HepG2 (cell line): ENCODE results near the gene GAGE10. TPM values are rescaled to one million over a fixed set of nuclear protein-coding genes. Genes with fewer than 3 reads are reported as not detected.

ENCODE experiments used
- ATAC-seq: fragments of 200-7000 bp; cut with Tn5 transposase; 3 replicates; pipeline ENCODE4 v1.9.1; 2020; ENCODE audit warnings: mild to moderate bottlenecking, moderate library complexity
- BruUV-seq: library from RNA; stranded (reverse); fragments of 400-500 nt; replicated peaks from 2 replicates; lab custom pipeline; 2021; lab: Mats Ljungman, UMichigan
- CTCF ChIA-PET: fragments of 300-600 bp; formaldehyde crosslinking; extraction: SDS; loops from one replicate; lab custom pipeline; 2021; ENCODE audit warnings: low total read pairs, inconsistent platforms, low intra/inter-chr PET ratio; lab: Yijun Ruan, JAX
- POLR2A ChIA-PET: fragments of 350-600 bp; sonication (Branson Sonifier 250); formaldehyde crosslinking; loops from one replicate; lab custom pipeline; 2020; ENCODE audit warnings: antibody characterized with exemption, inconsistent platforms; lab: Yijun Ruan, JAX
- DNase-seq: peaks from one replicate; pipeline ENCODE4 v3.0.0-alpha.2; 2015; ENCODE audit warnings: low spot score
- FAIRE-seq: peaks from 3 replicates; lab custom pipeline; 2011; peaks lifted over from hg19 to GRCh38; lab: Jason Lieb, UNC
- H2AFZ ChIP-seq: one replicate; pipeline ENCODE4 v1.6.1; 2011; ENCODE audit warnings: low read length, inconsistent platforms
- H3K27ac ChIP-seq: fragments of 300-600 bp; 3 replicates; pipeline ENCODE4 v1.8.0; 2011; ENCODE audit warnings: mixed run types, mild to moderate bottlenecking, mixed read lengths, low read length, inconsistent platforms; ENCODE audit not compliant: insufficient read depth; ENCODE audit errors: extremely low read length
- H3K27me3 ChIP-seq, 2 experiments: fragments of 200-600 bp in 1 of 2; 2 replicates in 1 of 2; 3 replicates in 1 of 2; pipeline versions ENCODE4 v1.6.0 to v1.8.0; 2011; ENCODE audit warnings: low read length in 2 of 2, mild to moderate bottlenecking in 2 of 2, moderate library complexity in 2 of 2, inconsistent platforms in 1 of 2; ENCODE audit not compliant: insufficient read depth in 2 of 2, control insufficient read depth in 1 of 2
- H3K36me3 ChIP-seq, 2 experiments: fragments of 200-600 bp in 1 of 2; replicated peaks in 1 of 2; 2 replicates in 1 of 2; 3 replicates in 1 of 2; pipeline versions ENCODE4 v1.5.1 to v1.8.0; 2011; ENCODE audit warnings: low read length in 2 of 2, inconsistent platforms in 1 of 2; ENCODE audit not compliant: insufficient read depth in 2 of 2, control insufficient read depth in 1 of 2
- H3K4me1 ChIP-seq: 2 replicates; pipeline ENCODE4 v1.5.1; 2012; ENCODE audit warnings: low read length, inconsistent platforms; ENCODE audit not compliant: insufficient read depth
- H3K4me2 ChIP-seq: 2 replicates; pipeline ENCODE4 v1.6.0; 2011; ENCODE audit warnings: low read depth, low read length, inconsistent platforms
- H3K4me3 ChIP-seq, 3 experiments: fragments of 200-600 bp in 1 of 3; sonication (generic), shearing (Covaris generic) in 1 of 3; replicated peaks in 1 of 3; 2 replicates each; pipeline ENCODE4 v1.5.1; 2011 to 2016; ENCODE audit warnings: low read length in 3 of 3, inconsistent platforms in 2 of 3, low read depth in 2 of 3, mild to moderate bottlenecking in 2 of 3, control low read depth in 1 of 3, mixed read lengths in 1 of 3; ENCODE audit not compliant: insufficient read depth in 1 of 3
- H3K79me2 ChIP-seq: one replicate; pipeline ENCODE4 v1.6.1; 2011; ENCODE audit warnings: low read length, inconsistent platforms; ENCODE audit not compliant: insufficient read depth
- H3K9ac ChIP-seq: 2 replicates; pipeline ENCODE4 v1.6.0; 2011; ENCODE audit warnings: mild to moderate bottlenecking, low read depth, low read length, inconsistent platforms; ENCODE audit not compliant: insufficient read depth
- H3K9me3 ChIP-seq: 2 replicates; pipeline ENCODE4 v1.5.1; 2012; ENCODE audit warnings: mild to moderate bottlenecking, low read length
- H4K20me1 ChIP-seq: 2 replicates; pipeline ENCODE4 v1.6.0; 2011; ENCODE audit warnings: inconsistent platforms, mild to moderate bottlenecking, low read length, moderate library complexity; ENCODE audit not compliant: insufficient read depth
- CCAR2 ChIP-seq: fragments of 200-400 bp; formaldehyde crosslinking; optimal IDR thresholded peaks from 2 replicates; pipeline ENCODE3; 2018; ENCODE audit warnings: low read depth, mild to moderate bottlenecking, low read length, moderate library complexity
- EHMT2 ChIP-seq: fragments of 200-600 bp; sonication (generic); IDR thresholded peaks from 2 replicates; pipeline ENCODE4 v1.7.0; 2017; ENCODE audit warnings: antibody characterized with exemption, low read depth, low read length, borderline replicate concordance
- ELK4 ChIP-seq: sonication (generic); formaldehyde crosslinking; IDR thresholded peaks from 2 replicates; pipeline ENCODE4 v1.9.0; 2021; ENCODE audit warnings: missing genetic modification reagents, borderline replicate concordance
- HNRNPUL1 ChIP-seq: fragments of 200-400 bp; formaldehyde crosslinking; IDR thresholded peaks from 2 replicates; pipeline ENCODE4 v1.6.1; 2017; ENCODE audit warnings: low read depth, mild to moderate bottlenecking, low read length, moderate library complexity
- KLF11 ChIP-seq: IDR thresholded peaks from 2 replicates; pipeline ENCODE4 v1.6.1; 2016; ENCODE audit warnings: missing compliant biosample characterization
- MIER2 ChIP-seq: IDR thresholded peaks from 2 replicates; pipeline ENCODE4 v1.6.1; 2016; ENCODE audit warnings: missing biosample characterization, missing genetic modification reagents
- NR1H2 ChIP-seq: sonication (generic); formaldehyde crosslinking; IDR thresholded peaks from 2 replicates; pipeline ENCODE4 v1.8.1; 2022; ENCODE audit warnings: low read depth, missing genetic modification reagents, borderline replicate concordance
- RFX3 ChIP-seq: IDR thresholded peaks from 2 replicates; pipeline ENCODE4 v1.6.1; 2016; ENCODE audit warnings: missing biosample characterization, missing genetic modification reagents
- SP2 ChIP-seq: sonication (generic); formaldehyde crosslinking; IDR thresholded peaks from 2 replicates; pipeline ENCODE4 v1.5.1; 2020; ENCODE audit warnings: mild to moderate bottlenecking, missing genetic modification reagents
- ZNF235 ChIP-seq: sonication (generic); formaldehyde crosslinking; IDR thresholded peaks from 2 replicates; pipeline ENCODE4 v1.8.1; 2023; ENCODE audit warnings: mild to moderate bottlenecking, missing genetic modification reagents, borderline replicate concordance
- ZNF512 ChIP-seq: sonication (generic); formaldehyde crosslinking; IDR thresholded peaks from 2 replicates; pipeline ENCODE4 v1.4.0; 2020; ENCODE audit warnings: mild to moderate bottlenecking, missing genetic modification reagents
- ZNF792 ChIP-seq: IDR thresholded peaks from 2 replicates; pipeline ENCODE4 v1.6.1; 2016
- WGBS: methylation state at CpG from one replicate; pipeline ENCODE4 v1.1.6; 2017; ENCODE audit warnings: low lambda C conversion rate; 5-methylcytosine and 5-hydroxymethylcytosine counted together
- in situ Hi-C: cut with HindIII; loops from 2 replicates; pipeline ENCODE4 v1.10.0; 2017; ENCODE audit warnings: low pct_unique_long_range_greater_than_20kb; ENCODE audit not compliant: extremely low pct_ligation_motif_present
- intact Hi-C: fragments of 100-400 bp; cut with micrococcal nuclease; formaldehyde crosslinking; loops from one replicate; pipeline ENCODE4 v1.10.0; 2022; ENCODE audit not compliant: unreplicated experiment
- polyA plus RNA-seq, 8 experiments: library from polyadenylated mRNA; depleted of rRNA in 3 of 8; stranded (reverse) in 7 of 8; unstranded in 1 of 8; fragments of >200 nt; fragmentation: Illumina TruSeq in 4 of 8; extraction: Trizol in 4 of 8; gene quantifications; 2 replicates each; pipeline versions ENCODE4 v1.2.1 to v1.2.3, GENCODE V29; 2011 to 2016; ENCODE audit warnings: low read depth in 4 of 8, missing spikeins in 1 of 8, mixed read lengths in 1 of 8; ENCODE audit not compliant: insufficient read depth in 1 of 8
- total RNA-seq, 5 experiments: library from RNA; depleted of rRNA; stranded (reverse); fragments of >200 nt; fragmentation: Illumina TruSeq; extraction: Trizol; gene quantifications; 2 replicates each; pipeline ENCODE4 v1.2.3, GENCODE V29; 2016; ENCODE audit warnings: low read depth in 1 of 5
- TF ChIP-seq, protein P1 (sequence below): IDR thresholded peaks from 2 replicates; pipeline ENCODE4 v1.6.1; 2016; ENCODE audit warnings: missing compliant biosample characterization, missing genetic modification reagents, borderline replicate concordance
- TF ChIP-seq, protein P2 (sequence below): sonication (generic); formaldehyde crosslinking; IDR thresholded peaks from 2 replicates; pipeline ENCODE4 v1.4.0; 2020; ENCODE audit warnings: mild to moderate bottlenecking, low read depth, missing genetic modification reagents
- TF ChIP-seq, protein P3 (sequence below): sonication (generic); formaldehyde crosslinking; conservative IDR thresholded peaks from 2 replicates; pipeline ENCODE4 v1.8.0; 2022; ENCODE audit warnings: missing genetic modification reagents
- TF ChIP-seq, protein P4 (sequence below): sonication (generic); formaldehyde crosslinking; IDR thresholded peaks from 2 replicates; pipeline ENCODE4 v1.4.0; 2020; ENCODE audit warnings: mild to moderate bottlenecking, low read depth, missing genetic modification reagents

The GAGE10 gene
- total and polyA plus RNA-seq, 2 of the 13 experiments (the other 11 are each of a cell fraction or from before 2014, with no cell fraction given) = not detected

GRCh38 chrX:49284212-49284611 is 19.2 kb upstream of the GAGE10 start:
- Histone ChIP-seq H2AFZ (no peak overlapping the region), H3K9ac (no peak overlapping the region), H3K79me2 (no peaks in the 10 kb centered on the region), H3K4me3 (no peak overlapping the region), H3K27me3 (no peaks in the 10 kb centered on the region; a peak in 1 of 5 replicates), H3K4me2 (no peak overlapping the region), H3K4me1 (no peaks in the 10 kb centered on the region), H4K20me1 (no peaks in the 10 kb centered on the region), H3K27ac (no peak overlapping the region), H3K9me3 (no peaks in the 10 kb centered on the region), H3K36me3 (no peaks in the 10 kb centered on the region)
- POLR2A ChIA-PET = no interaction called here
- WGBS = 56% methylated on average over 3 of the region's 3 CpGs
- TF ChIP-seq HNRNPUL1 (no peak), EHMT2 (no peak), KLF11 (CRISPR knock-in tag) (no peak), ELK4 (CRISPR knock-in tag) (no peak), CCAR2 (no peak), ZNF792 (CRISPR knock-in tag) (no peak), ZNF235 (CRISPR knock-in tag) (no peak), RFX3 (CRISPR knock-in tag) (no peak), ZNF512 (no peak), MIER2 (CRISPR knock-in tag) (no peak), NR1H2 (CRISPR knock-in tag) (no peak), SP2 (CRISPR knock-in tag) (no peak)
- TF ChIP-seq, protein P1, sequence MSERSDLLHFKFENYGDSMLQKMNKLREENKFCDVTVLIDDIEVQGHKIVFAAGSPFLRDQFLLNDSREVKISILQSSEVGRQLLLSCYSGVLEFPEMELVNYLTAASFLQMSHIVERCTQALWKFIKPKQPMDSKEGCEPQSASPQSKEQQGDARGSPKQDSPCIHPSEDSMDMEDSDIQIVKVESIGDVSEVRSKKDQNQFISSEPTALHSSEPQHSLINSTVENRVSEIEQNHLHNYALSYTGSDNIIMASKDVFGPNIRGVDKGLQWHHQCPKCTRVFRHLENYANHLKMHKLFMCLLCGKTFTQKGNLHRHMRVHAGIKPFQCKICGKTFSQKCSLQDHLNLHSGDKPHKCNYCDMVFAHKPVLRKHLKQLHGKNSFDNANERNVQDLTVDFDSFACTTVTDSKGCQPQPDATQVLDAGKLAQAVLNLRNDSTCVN (CRISPR knock-in tag) = no peak
- TF ChIP-seq, protein P2, sequence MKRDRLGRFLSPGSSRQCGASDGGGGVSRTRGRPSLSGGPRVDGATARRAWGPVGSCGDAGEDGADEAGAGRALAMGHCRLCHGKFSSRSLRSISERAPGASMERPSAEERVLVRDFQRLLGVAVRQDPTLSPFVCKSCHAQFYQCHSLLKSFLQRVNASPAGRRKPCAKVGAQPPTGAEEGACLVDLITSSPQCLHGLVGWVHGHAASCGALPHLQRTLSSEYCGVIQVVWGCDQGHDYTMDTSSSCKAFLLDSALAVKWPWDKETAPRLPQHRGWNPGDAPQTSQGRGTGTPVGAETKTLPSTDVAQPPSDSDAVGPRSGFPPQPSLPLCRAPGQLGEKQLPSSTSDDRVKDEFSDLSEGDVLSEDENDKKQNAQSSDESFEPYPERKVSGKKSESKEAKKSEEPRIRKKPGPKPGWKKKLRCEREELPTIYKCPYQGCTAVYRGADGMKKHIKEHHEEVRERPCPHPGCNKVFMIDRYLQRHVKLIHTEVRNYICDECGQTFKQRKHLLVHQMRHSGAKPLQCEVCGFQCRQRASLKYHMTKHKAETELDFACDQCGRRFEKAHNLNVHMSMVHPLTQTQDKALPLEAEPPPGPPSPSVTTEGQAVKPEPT (CRISPR knock-in tag) = no peak
- TF ChIP-seq, protein P3, sequence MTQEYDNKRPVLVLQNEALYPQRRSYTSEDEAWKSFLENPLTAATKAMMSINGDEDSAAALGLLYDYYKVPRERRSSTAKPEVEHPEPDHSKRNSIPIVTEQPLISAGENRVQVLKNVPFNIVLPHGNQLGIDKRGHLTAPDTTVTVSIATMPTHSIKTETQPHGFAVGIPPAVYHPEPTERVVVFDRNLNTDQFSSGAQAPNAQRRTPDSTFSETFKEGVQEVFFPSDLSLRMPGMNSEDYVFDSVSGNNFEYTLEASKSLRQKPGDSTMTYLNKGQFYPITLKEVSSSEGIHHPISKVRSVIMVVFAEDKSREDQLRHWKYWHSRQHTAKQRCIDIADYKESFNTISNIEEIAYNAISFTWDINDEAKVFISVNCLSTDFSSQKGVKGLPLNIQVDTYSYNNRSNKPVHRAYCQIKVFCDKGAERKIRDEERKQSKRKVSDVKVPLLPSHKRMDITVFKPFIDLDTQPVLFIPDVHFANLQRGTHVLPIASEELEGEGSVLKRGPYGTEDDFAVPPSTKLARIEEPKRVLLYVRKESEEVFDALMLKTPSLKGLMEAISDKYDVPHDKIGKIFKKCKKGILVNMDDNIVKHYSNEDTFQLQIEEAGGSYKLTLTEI (CRISPR knock-in tag) = no peak
- TF ChIP-seq, protein P4, sequence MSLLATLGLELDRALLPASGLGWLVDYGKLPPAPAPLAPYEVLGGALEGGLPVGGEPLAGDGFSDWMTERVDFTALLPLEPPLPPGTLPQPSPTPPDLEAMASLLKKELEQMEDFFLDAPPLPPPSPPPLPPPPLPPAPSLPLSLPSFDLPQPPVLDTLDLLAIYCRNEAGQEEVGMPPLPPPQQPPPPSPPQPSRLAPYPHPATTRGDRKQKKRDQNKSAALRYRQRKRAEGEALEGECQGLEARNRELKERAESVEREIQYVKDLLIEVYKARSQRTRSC (CRISPR knock-in tag) = no peak
- in situ Hi-C loops (no loop called here), intact Hi-C loops (no loop called here)
- CTCF ChIA-PET = no interaction called here
- ATAC-seq (no peak), FAIRE-seq (no peak), DNase-seq (no peak)
- no TSS peak for BruUV-seq
